ENCODE measurements around the gene ABLIM2.

ABLIM2 gene

GRCh38 chr4:7971881-7972500 is 186.6 kb downstream of the ABLIM2 start:
- no peak for DNase-seq

DNA sequence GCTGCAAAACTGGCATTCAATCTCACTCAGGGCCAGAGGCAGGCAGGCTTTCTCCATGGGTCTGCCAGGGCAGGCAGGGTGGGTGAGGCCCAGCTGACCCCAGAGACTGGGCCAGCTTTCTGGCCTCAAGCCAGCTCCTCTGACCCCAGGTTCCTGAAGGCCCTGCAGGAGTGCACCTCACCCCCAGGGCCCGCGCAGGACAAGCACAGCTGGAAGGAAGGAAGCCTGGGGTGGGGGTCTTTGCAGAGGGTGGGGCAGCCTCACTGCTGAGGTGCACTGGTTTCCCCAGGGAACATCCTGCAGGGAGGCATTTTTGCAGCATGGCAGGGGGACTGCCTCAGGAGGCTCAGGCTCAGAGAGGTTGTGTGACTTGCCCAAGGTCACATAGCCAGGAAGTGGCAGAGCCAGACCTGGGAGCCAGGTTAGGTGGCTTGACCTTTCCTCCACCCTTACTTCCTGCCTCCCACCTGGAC is 187.4 kb downstream of the ABLIM2 start:
- DNase-seq, result no peak

DNA sequence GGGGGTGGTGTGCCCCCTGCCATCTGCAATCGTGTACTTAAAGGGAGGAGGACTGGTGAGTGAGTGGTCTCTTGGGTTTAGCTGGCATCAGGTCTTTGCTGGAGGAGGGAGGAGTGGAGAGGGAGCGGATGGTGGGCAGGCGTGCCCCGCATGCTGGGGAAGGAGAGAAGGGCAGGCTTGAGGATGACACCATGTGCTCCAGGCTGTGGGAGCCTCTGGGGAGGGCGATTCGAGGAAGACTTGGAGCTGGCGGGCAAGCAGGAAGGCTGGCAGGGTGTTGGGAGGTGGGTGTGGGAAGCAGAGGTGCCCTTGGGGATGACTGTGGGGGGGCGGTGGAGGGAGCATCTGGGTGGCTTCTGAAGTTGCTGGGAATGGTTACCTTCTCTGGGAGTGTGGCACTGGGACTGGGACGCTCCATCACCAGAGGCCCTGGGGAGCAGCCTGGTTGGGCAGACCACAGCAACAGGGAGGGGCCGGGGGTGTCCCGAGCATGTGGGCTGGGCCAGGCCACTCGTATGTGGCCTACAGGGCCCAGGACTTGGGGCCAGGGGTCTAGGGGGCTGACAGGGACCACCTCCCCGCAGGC is 188.2 kb downstream of the ABLIM2 start:
- DNase-seq, result no peak

GRCh38 chr4:7968262-7968896 is 190.2 kb downstream of the ABLIM2 start:
- no peak for DNase-seq

GRCh38 chr4:7967501-7968261 is 190.9 kb downstream of the ABLIM2 start:
- DNase-seq, result no peak

GRCh38 chr4:7967063-7967440 is 191.6 kb downstream of the ABLIM2 start:
- DNase-seq, result no peak

DNA sequence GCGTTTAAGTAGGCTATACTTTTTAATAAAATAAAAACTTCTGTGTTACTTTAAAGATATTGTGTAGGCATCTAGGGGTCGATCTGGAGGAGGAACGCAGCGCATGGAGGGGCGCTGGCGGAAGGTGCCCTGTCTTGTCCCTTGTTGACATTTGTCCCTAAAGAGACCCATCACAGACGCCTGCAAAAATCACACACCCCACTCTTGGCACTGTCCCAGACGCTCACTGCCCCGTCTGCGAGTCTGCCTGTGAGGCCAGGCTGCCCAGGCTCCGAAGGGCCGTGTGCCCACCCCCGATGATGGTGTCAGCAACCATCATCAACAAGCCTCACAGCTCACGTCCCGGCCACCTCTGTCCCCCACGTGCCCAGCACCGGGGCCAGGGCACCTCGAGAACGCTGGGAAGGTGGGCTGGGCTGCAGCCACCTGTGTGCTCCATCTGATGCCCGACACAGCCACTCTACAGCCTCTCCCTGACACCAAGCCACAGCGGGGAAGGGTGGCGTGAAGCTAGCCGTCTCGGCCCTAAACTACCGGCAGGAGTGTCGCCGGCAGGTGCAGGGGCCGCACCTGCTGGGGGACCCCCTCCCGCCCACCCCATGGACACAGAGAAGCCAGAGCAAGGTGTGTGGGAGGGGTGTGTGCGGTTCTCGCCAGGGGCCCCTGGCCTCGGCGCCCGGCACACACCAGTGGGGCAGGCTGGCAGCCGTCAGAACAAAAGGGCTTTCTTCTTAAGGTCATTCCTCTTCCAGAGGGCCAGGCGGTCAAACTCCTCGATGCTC is 192.1 kb downstream of the ABLIM2 start:
- no peak for DNase-seq

DNA sequence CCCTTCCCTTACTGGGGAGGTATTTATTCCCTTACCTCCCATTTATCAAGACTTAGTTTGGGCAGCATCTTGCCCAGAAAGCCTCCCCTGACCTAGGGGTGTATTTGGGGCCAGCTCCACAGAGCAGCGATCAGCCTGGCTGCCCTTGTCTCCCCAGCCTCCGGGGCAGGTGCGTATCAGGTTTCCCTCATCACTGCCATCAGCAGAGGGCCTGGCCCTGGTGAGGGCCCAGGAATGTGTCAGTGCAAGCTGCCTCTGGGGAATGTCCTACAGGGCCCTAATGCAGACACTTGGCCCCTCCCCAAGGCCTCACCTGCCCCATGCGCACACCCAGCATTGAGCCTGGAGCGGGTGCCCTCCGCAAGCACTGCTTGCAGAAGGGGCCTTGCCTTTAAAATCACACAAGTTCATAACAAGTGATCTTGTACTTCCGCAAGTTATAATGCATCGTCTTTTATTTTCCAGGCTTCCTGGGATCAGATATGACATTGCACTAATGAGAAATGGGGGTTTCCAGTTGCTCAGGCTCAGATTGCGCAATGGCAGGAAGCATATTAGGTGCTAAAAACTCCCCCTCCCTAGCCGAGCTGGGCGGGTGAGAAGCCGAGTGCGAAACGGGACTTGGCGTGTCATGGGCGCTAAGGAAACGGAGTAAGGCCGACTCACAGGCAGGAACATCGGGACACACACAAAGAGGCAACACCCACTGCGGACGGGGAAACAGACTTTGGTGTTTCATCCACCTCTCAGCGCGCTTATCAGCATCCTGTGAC is 193.5 kb downstream of the ABLIM2 start:
- DNase-seq, result no peak

DNA sequence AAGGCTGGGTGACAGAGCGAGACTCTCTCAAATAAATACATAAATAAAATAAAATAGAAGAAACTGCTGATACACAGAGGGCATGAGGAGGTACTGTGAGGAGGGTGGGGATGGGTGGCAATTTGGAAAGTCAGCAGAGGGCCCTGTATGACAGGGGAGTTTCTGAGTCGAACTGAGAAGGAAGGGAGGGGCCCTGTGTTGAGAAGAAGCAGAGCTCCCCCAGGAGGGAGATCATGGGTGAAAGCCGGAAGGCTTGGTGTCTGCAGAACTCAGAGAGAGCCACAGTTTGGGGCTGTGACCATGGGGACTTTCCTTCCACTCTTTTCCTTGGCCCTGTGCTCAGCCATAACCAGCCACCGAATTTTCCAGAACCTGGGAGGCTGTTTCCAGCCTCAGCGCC is 194.2 kb downstream of the ABLIM2 start:
- DNase-seq, result no peak

DNA sequence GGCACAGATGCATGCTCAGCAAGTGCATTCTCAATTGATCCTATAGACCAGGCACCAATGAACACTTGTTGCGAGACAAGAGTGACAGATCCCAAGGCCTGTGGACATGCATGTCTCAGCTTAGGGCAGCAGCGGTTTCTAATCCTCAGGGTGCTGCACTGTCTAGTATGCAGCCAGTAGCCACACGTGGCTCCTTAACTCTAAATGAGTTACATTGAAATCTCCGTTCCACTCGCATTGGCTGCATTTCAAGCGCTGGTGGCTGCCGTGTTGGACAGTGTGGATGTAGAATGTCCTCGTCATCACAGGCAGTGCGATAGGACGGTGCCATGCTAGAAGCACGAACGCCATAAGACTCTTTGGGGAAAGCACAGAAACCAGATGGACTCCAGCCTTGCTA is 194.9 kb downstream of the ABLIM2 start:
- DNase-seq, result no peak

DNA sequence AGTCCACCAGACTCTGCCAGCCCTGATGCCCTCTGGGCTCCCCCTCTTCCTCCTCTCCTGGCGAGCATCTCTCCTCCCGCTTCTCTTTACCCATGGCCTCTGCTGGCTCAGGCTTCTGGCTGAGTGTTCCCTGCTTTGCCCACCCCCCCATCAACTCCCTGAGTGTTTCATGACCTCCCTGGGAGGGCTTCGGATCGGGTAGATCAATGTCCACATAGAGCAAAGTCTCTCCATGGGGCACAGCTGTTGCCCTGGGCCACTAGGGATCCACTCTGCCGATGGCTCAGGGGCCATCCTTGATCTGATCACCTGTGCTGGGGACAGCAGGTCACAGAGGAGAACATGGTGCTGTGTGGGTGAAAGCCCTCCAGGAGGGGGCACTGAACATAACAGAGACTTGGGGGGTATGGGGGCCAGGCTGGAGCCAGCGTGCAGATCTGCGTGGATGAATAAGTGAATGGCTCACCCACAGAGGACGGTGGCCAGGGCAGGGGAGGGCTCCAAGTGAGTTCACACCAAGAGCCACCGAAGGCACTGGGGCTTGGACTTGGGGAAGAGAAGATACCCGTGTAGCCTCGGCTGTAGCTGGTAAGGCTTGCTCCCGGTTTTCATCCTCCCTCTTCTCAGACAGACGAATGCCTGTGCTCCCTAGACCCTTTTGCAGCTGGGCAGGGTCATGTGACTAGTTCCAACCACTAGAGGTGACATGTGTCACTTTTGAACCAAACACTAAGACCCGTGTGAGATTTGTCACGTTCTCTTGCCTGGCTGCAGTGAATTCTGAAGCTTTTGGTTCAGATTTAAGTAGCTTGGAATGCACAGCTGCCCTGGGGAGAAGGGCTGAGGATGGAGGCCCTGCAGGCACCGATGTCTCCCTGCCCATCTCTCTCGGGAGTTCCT is 195.8 kb downstream of the ABLIM2 start:
- DNase-seq, result no peak

DNA sequence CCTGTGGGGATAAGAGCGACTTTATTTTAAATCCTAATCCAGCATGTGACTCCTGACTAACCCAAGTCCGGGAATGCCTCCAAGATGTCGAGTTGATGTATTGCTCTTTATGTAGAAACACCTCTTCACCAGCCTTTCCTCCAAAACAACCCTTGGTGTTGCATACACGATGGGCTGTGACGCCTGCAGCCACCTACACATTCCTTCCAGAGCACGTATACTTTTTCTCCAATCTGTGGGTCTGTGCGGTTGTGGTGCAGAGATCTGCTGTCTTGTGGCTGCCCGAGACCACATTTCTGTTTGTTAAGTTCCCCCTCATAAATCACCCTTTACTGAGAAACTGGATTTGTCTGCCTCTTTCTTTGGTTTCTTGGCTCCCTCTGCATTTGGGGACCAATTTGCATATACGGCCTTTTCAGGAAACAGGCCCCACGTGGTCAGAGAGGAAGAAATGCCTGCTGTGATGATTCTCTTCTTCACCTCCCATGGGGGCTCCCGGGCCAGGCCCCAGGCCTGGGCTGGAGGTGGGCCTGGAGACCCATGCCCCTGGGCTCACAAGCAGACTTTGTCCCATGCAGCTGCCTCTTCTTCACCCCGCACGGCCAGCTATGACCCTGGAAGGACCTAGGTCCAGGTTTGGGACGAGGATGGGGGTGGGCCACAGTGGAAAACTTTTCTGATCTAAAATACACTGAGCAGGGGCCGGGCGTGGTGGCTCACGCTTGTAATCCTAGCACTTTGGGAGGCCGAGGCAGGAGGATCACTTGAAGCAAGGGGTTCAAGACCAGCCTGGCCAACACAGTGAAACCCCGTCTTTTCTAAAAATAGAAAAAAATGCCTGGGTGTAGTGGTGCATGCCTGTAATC is 197.6 kb downstream of the ABLIM2 start:
- DNase-seq, result no peak

- no peak for DNase-seq
These were observed 198.4 kb downstream of the ABLIM2 start for GRCh38 chr4:7960017-7960789.

- no peak for DNase-seq
These were observed 199.5 kb downstream of the ABLIM2 start for GRCh38 chr4:7959078-7959477.

DNA sequence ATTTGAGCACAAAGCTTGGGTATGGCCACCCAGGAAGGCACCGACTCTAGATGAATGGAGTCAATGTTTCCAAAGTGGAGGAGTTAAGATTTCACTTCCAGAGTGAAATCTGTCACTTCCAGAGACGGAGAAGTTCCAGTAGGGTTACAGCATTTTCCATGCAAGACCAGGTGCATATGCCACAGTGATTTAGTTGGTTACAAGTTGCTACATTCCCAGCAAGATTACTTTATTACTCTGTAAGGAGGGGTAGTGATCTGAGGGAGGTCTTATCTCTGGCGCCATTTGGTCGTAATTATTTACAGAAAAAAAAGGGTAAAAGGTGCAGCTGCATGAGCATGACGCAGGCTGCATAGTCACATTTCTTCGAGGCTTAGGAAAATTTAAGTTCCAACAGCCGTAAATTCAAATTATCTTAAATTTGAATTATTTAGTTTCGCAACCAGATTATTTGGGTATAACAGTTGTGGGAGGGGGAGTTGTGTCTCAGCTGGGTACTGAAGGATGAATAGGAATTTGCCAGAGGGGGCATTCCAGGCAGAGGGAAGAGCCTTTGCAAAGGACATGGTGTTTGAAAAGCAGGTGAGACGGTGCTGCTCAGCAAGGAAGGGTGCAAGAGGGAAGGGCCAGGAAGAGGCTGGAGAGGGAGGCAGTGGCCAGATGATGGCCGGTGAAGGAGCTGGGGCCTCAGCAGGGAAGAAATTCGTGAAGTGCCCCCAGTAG is 201.5 kb downstream of the ABLIM2 start:
- DNase-seq, result no peak

DNA sequence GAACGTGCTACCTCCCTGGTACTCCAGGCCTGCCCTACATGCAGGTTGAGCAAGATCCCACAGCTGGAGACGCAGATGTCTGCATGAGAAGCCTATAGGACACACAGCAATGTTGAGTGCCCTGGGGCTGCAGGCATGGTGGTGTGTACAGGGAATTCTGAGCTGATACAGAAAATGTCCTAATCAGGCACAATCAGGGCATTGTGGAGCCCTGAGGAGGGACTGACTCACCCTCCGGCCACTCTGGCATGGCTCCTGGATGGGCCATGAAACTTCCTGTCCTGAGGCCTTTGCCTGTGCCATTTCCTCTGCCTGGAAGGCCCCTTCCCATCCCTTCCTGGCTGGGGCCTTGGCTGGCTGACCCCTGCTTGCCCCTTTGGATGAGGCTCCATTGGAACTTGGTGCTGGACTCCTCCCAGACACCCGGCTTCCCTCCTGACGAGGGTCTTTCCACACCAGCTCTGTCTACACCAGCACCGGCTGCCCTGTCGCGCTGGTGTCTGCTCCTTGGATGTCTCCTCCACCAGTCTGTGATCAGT is 202.3 kb downstream of the ABLIM2 start:
- DNase-seq, result no peak

GRCh38 chr4:7955393-7955792 is 203.2 kb downstream of the ABLIM2 start:
- DNase-seq, result no peak

DNA sequence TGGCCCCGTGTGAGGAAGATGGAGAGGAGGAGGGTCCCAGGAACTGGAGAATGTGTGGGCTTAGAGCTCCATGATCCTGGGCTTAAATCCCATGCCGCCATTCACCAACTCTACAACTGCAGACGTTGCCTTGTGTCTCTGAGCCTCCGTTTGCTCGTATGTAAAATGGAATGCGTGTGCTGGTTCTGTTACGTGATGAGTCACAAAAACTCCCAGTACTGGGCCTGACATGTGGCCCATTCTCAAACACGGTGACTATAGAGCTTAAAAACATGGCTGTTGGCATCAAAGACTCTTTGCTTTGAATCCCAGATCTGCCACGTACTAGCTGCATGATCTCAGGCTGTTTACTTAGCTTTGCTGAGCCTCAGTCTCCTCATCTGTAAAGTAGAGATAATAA is 206.0 kb downstream of the ABLIM2 start:
- DNase-seq, result no peak
